ENCODE data around the gene SFR1. TPM values are rescaled to one million over a fixed set of nuclear protein-coding genes. Genes with fewer than 3 reads are reported as not detected.

Gene SFR1
- total RNA-seq, 2 donors from 2014 or later: 6.5 to 7.0 TPM

DNA sequence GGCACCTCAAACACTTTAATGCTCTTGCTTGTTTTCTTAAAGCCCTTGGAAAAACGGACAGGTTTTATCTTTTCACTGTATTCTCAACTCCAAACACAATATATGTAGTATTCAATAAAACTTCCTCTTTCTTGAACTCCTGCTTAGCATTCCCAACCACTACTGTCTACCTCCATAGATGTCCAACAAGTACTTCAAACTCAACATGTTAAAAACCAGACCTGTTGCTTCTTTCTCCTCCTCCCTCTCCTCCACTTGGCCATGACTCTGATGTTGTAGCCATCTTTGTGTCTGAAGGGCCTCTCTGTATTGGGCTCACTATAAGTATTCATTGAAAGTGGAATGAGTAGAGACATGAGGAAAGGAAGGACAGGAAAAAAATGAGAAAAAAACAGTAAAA, 20.1 kb upstream of the SFR1 start:
- intact Hi-C loops (cut with DNase I): no loop called here
- DNase-seq: no peak
- no peak for ATAC-seq

DNA sequence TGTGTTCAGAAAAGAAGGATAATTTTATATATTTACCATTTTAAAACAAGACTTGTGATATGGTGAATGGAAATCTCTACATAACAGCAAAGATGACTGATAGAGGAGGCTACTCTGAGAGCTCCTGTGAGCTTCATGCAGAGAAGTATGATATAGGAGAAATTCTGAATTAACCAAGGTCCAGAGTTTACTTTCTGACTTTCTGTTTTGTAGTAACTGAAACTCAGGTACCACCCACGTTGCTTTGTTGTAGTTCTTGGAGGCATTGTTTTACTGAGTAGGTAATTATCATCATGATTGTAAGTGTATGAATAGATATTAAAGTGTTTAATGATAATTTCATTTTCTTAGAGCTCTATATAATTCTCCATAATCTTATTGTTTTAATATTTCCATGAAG, 18.0 kb upstream of the SFR1 start:
- ATAC-seq (no peak), DNase-seq (no peak)
- intact Hi-C loops (cut with DNase I): no loop called here

DNA sequence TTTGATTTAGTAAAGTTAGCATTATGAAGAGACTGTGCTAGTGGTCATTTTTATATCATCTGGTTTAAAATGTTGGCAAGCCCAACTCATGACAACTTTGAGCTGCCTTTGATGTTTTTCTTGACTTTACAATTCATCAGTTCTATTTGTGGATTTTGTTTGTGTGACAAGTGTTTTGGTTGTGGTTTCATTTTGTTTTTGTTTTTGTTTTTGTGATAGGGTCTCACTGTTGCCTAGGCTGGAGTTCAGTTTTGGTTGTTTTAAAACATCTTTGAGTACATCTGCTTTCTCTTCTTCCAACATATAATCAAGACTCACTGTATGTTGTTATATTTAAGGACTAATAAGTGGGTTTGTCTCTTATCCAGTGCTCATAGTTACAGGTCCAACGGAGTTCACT, 17.6 kb upstream of the SFR1 start:
- intact Hi-C loops (cut with DNase I): no loop called here
- DNase-seq: no peak
- ATAC-seq: no peak

DNA sequence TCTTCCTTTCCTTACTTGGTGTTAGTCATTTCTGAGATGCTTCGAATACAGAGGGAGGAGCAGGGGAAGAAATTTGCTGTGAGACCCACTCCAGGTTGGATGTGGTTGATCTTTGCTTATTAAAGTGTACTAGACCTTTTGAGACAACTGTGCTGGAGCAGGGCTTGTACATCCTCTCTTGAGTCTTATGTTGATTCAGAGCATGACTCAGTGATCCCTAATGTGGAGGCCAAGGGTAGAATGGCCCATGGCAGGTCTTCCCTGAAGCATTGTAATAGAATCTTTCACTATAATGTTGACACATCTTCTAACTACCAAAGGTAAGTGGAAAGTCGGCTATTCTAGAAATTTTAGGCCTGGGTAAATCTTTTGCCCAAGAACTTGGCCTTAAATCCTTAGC, 17.0 kb upstream of the SFR1 start:
- ATAC-seq (no peak), DNase-seq (no peak)
- intact Hi-C loops (cut with DNase I): no loop called here

DNA sequence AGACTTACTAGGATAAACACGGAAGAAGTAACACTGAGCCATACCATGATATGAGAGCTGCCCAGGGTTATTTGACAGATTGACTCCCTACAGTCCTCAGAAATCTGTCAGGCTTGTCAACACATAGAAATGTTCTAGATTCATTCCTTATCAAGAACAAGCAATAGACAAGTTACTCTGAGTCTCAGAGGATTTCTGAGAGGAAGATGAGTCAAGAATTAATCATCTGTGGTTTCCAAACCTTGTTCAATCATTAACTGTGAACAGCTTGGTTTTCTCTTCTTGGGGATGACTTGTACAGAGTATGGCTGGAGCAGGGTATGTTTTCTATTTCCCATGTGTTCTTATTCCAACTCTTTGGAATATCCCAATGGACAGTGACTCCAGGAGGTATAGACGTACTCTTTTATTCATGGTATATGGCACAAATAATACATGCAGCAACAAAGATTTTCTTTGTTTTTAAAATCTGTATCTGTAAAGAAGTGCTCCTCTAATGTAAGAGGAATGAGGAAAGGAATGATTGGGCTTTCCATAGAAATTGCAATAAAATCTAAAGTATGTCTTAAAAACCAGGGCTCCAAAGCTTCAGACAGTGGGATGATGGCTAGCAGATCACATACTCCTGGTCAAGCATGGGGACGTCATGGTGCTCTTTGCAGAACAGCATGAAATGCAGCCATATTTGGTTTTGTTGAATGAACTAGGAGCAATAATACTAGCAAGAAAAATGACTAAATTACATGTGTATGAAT, 11.9 kb upstream of the SFR1 start:
- DNase-seq (no peak), ATAC-seq (peak in 1 of 2 donors; percentile 91)
- intact Hi-C loops (cut with DNase I): loop anchor here in 1 of 2 donors (10.0 kb wide), 1 partner anchor 65 kb away; no protein-coding TSS in a partner anchor

DNA sequence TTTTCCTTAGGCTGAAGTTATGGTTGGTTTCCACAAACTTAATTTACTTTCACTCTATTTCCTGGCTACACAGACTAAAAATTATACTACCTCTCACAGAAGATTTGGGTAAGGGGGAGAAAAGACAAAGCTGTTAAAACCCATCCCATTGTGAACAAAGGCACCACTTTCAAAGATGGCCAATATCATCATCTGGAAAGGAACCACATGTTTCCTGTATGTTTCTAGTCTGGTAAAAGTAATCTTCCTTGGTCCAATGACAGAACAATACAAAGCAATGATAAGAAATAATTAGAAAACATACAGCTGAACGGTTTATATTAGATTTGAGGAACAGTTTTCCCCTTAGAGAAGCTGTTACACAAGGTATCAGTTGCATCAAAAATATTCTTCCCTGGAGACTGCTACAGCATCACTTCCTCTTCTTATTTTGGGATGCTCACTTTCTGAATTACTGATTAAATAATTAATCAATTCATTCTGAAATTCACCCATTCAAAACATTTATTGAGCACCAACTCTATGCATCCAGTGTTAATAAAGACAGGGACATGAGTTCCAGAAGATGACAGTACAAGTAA, 8.5 kb upstream of the SFR1 start:
- DNase-seq: no peak
- intact Hi-C loops (cut with DNase I): loop anchor here in 1 of 2 donors (10.0 kb wide), 1 partner anchor 69 kb away; no protein-coding TSS in a partner anchor
- no peak for ATAC-seq

DNA sequence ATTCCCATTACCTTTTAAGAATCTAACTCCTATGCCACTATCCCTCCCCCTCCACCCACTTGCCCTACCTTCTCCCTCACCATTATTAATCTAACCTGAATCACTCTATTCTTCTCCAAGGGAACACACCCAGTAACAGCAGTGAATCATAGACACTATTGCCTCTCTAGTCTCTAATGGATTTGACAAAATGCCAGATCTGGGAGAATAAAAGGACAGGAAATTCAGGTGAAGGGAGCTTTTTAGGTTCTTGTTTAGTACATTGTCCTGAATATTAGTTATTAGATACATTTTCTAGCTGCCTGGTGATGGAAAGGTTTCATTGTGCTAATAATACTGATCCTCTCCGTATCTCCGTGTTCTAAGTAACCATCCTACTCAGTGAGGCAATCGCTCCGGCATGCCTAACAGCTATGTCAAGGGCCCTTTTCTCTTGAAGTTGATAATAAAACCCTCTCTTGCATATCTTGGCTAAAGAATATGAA, 4.1 kb upstream of the SFR1 start:
- intact Hi-C loops (cut with DNase I): loop anchor here in 1 of 2 donors (5.0 to 10.0 kb wide), 2 partner anchors 73 to 226 kb away; no protein-coding TSS in a partner anchor
- DNase-seq (no peak), ATAC-seq (no peak)

DNA sequence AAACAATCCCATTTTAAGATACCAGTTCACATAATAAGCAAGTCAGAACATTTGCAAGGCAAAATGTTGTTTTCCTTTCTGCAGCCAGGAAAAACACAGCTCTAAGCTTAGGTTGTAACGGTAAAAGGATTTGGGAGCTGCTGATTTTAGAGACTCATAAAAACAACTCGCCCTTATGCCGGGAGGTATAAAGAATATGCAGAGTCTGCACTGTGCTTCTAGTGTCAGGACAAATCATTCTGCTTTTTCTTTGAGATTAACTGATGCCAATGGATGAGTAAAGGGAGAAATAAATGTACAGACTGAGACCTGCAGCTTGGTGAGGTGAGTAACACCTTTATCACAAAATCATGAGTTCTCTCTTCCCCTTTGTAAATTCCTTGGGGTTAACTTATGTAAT, 2.0 kb upstream of the SFR1 start:
- no peak for DNase-seq
- ATAC-seq: no peak
- intact Hi-C loops (cut with DNase I): loop anchor here in 1 of 2 donors (2.0 to 10.0 kb wide), 3 partner anchors 75 to 228 kb away; no protein-coding TSS in a partner anchor

DNA sequence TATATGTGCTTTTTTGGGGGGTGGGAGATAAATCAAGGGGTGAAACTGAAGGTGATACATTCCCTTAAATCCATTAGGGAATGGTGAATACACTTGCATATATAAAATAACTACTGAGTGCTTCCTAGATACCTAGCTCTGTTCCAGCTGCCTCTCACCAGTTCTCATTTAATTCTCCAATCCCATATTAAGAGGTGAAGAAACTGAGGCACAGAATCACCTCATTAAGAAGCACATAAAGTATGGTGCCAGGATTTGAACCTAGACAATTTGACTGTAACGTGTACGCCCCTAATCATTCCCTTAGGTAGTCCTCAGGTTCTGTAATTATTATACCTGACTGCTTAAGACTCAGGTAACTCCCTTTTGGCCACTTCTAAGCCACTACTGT, 1.5 kb upstream of the SFR1 start:
- intact Hi-C loops (cut with DNase I): loop anchor here in 1 of 2 donors (2.0 kb wide), 1 partner anchor 152 kb away; no protein-coding TSS in a partner anchor
- DNase-seq: no peak
- ATAC-seq: no peak

DNA sequence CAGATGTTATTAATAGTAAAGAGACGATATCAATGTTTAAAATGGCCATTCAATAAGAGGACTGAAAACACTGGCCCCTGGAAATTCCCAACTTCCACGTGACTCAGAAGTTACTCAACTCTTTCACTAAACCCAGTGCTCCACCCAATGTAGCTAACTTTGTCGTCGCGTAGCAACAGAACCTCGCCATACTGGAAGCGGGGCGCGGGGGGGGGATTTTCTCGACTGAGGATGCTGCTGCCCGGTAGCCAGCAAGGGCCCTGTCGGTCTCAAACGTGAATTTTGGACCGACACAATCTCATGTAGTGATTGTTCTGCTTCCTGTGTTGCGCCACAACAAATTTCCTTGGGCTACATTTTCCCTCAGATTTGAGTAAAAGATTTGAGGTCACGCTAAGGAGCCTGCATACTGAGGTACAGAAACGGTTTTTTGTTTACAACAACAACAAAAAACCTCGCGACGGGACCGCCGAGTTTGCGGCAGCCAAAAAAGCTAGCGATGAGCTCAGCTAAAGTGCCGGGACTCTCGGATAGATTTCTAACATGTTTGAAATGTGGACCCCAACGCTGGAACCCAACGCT, 977 bp upstream of the SFR1 start:
- DNase-seq (peak; percentile 95), ATAC-seq (peak; percentile 73 to 83)
- intact Hi-C loops (cut with DNase I): loop anchor here in 1 of 2 donors (2.0 kb wide), 1 partner anchor 152 kb away; no protein-coding TSS in a partner anchor

DNA sequence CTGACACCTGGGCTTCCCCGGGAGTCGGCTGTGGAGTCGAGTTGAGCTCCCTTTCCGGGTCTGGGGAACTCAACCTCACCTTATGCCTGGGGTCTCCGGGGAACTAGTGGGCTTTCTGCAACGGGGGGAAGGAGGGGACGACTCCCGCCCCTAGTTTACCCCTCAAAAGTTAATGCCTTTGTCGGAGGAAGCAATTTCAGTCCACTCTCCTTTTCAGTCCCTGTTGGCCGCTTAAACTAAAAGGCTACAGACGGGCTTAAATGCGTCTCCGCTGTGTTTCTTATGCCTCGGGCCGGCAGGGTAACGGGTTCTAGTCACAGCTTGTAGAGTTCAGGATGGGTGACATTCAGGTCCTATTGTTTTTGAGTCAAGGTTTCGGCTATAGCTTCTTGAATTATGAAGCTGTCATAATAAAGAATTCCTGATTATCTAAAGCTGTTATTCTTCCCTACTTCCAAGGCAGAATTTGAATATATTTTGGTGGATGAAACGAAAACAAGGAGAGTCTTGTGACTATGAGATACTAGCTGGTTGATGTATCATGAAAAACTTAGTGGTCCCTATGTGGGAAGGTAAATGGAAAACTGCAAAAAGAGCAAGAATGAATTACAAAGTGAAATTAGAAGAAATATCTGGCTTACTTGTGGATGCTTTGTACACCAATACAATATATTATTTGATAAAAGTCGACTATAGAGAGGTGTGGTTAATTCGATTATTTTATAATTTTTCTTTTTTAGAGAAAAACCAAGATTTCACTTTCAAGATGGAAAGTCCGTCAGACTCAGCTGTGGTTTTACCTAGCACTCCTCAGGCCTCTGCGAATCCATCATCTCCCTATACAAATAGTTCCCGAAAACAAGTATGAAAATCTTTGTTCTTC, 495 bp downstream of the SFR1 start:
- intact Hi-C loops (cut with DNase I): no loop called here
- DNase-seq: peak; percentile 32
- ATAC-seq: no peak

DNA sequence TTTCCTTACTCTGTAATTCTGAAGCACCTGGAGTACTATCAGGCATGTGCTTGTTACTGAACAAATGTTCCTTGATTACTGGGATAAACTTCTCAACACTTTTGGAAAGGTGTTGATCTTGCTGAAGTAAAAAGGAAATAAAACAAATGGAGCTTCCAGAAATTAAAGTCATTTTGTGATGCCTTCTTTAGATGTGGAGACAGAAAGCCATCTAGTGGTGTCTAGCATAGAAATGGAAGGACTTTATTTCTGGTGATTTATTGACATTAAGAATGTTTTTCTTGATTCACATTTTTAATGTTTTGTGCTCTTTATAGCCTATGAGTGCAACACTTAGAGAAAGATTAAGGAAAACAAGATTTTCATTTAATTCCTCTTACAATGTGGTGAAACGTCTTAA, 1.4 kb downstream of the SFR1 start:
- intact Hi-C loops (cut with DNase I): no loop called here
- ATAC-seq (no peak), DNase-seq (no peak)

DNA sequence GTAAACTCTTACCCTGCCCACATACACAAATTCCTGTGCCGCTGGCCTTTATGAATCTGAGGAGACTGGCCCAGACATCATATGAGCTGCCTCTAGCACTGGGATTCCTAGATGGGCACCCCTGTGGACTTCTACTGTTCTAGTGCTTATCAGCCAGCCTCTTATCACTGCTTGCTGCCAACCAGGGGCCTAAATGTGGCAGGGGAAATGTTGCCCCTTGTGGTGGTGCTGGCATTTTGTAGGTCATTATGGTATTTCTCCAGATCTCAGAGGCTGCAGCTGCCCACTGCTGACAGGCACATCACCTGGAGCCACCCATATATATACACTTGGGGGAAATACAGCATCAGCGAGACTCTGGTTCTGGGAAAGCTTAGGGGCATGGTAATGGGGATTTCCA, 5.4 kb downstream of the SFR1 start:
- DNase-seq (no peak), ATAC-seq (peak; percentile 34 to 51)
- intact Hi-C loops (cut with DNase I): no loop called here

DNA sequence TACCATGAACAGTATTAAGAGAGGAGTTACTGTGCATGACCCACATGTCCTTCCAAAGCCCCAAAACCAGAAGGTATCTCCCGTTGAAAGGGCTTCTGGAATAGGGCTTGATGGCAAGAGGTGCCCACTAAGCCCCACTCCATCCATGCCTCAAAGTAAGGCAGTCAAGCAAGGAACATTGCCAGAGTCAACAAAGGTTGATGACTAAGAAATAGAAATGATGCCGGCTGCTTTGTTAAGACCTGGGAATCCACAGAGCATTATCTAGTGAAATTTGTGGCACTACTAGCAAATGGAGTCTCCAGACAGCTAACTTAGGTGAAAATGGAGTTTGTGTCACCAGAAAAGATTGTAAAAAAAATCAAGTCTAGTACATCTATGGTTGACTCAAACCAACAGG, 6.2 kb downstream of the SFR1 start:
- ATAC-seq: no peak
- intact Hi-C loops (cut with DNase I): no loop called here
- no peak for DNase-seq

DNA sequence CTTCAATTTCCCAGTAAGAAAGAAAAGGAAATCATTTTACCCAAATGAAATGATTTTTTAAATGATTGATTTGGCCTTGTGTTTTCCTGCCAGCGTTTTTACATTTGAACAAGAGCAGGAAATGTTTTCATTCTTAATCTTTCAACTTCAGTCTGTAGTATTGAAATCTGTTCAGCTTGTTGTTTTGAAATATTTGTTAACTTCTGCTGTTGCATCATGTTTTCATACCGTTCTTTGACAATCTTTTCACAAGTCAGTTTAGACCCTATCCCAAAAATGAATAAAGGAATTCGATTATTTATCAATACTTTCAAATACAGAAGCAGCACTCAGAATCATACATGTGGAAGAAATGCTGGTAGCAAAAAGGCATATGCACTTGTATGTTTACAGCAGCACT, 8.1 kb downstream of the SFR1 start:
- no peak for DNase-seq
- no peak for ATAC-seq
- intact Hi-C loops (cut with DNase I): no loop called here

DNA sequence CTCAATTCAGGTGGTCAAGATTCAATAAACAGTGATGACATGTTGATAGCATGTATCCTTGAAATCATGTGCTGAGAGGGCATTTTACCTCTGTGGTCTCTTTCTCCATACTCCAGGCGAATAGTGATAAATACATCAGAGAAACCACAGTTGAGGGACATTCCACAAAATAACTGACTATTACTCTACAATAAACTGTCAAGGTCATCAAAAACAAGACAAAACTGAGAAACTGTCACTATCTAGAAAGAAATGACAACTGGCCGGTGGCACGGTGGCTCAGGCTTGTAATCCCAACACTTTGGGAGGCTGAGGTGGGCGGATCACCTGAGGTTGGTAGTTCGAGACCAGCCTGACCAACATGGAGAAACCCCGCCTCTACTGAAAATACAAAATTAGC, 16.2 kb downstream of the SFR1 start:
- no peak for DNase-seq
- ATAC-seq: no peak
- intact Hi-C loops (cut with DNase I): no loop called here

DNA sequence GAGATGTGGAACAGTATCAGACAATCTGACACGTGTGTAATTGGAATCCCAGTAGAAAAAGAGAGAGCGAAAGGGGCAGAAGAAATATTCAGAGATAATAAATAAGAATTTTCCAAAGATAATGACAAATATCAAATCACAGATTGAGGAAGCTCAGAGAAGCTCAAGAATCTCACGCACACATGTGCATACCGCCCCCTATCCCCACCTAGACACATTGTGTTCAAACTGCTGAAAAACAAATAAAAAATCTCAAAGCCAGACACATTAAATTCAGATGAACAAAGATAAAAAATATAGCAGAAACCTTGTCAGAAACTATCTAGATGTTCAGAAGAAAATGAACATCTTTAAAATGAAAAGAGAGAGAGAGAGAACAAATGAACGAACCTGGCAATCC, 17.2 kb downstream of the SFR1 start:
- intact Hi-C loops (cut with DNase I): no loop called here
- no peak for DNase-seq
- ATAC-seq: no peak

DNA sequence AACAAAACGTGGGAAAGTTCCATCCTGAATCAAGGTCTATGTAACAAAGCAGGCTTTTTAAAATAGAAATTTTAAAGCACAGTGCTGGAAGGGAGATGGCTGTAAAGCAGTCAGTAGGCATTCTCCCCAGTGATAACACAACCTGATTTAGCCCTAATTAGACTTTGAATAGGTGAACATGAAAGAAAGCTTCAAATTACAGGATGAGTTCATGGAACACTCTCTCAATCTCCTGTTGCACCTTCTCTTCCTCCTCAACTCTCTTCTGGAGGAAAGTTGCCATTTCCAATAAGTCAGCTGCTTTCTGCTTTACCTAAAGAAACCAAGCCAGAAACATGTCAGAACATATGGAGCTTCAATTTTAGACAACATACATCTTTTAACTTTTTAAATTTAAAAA, 20.1 kb downstream of the SFR1 start:
- DNase-seq: no peak
- no peak for ATAC-seq
- intact Hi-C loops (cut with DNase I): no loop called here

DNA sequence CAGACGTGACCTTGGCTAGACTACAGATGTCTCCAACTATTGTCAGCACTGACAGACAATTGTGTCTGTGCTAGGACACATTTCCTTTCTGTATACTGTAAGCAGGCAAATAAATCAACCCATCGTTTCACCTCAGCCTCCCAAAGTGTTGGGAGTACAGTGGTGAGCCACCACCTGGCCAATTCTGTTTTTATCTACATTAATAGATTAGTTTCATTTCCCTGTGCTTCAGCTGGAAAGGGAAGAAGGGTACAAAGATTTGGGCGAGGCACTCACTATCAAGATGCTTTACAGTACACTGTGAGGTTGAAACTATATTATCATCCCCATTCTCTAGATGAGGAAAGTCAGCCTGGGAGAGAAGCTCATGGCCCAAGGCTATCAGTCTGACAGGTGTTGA, 21.9 kb downstream of the SFR1 start:
- ATAC-seq: no peak
- intact Hi-C loops (cut with DNase I): no loop called here

More for the DNA sequence above, 21.9 kb downstream of the SFR1 start:
- no peak for DNase-seq

Data from left cardiac atrium (tissue), 4 donors.